ENCODE data around the gene ATF7IP2.

The ATF7IP2 gene

DNA sequence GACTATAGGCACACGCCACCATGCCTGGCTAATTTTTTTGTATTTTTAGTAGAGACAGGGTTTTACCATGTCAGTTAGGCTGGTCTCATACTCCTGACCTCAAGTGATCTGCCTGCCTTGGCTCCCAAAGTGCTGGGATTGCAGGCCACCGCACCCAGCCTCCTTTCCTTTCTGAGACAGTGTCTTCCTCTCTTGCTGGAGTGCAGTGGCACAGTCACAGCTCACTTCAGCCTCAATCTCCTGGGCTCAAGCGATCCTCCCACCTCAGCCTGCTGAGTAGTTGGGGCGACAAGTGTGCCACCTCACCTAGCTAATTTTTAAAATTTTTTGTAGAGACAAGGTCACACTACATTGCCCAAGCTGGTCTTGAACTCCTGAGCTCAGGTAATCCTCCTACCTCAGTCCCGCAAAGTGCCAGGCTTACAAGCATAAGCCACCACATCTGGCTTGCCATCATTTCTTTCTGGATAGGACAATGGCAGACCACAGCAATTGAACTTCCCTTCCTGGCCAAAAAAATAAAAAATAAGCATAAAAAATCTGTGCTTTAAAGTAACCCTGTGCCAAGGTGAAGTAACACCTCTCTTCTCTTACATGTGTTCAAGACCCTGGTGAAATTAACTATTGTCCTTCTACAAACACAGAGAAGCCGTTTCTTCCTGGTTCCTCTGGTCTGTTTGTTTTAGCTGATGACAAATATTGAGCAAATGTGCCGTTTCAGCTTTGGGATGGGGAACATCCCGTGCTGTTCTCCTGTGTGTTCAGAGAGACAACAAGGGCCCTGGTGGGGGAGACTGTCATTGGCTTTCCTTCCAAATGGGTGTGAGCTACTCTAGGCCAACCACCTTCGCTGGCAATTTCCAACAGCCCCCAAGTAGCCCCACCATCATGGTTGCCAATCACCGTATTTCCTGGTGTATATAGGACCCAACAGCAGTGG lies 134.3 kb downstream of the ATF7IP2 start:
- TF ChIP-seq, protein P1, sequence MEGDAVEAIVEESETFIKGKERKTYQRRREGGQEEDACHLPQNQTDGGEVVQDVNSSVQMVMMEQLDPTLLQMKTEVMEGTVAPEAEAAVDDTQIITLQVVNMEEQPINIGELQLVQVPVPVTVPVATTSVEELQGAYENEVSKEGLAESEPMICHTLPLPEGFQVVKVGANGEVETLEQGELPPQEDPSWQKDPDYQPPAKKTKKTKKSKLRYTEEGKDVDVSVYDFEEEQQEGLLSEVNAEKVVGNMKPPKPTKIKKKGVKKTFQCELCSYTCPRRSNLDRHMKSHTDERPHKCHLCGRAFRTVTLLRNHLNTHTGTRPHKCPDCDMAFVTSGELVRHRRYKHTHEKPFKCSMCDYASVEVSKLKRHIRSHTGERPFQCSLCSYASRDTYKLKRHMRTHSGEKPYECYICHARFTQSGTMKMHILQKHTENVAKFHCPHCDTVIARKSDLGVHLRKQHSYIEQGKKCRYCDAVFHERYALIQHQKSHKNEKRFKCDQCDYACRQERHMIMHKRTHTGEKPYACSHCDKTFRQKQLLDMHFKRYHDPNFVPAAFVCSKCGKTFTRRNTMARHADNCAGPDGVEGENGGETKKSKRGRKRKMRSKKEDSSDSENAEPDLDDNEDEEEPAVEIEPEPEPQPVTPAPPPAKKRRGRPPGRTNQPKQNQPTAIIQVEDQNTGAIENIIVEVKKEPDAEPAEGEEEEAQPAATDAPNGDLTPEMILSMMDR (IDR thresholded peaks at IDR 0.05; ENCODE audit: extremely low read depth, missing control alignments) = no peak
- no peak for DNase-seq (ENCODE audit: low spot score)

DNA sequence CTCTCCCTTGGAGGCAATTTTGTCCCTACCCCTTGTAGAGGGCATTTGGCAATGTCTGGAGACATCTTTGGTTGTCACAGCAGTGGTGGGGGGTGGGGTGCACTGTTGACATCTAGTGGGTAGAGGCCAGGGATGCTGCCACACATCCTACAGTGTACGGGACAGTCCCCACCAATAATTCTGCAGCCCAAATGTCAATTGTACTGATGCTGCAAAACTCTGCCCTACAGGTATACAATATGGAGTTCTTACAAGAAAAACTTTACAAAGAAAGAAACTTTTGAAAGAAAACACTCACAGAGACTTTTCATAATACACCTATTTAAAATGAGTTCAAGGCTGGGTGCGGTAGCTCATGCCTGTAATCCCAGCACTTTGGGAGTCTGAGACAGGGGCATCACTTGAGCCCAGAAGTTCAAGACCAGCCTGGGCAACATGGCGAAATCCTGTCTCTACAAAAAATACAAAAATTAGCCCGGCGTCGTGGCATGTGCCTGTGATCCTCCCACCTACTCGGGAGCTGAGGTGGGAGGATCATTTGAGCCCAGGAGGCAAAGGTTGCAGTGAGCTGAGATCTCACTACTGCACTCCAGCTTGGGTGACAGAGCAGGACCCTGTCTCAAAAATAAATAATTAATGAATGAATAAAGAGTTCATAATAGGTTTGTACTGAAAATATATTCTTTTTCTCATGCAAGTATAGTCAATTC lies 135.2 kb downstream of the ATF7IP2 start:
- TF ChIP-seq, protein P1 (IDR thresholded peaks at IDR 0.05; ENCODE audit: extremely low read depth, missing control alignments) = no peak
- DNase-seq (ENCODE audit: low spot score) = no peak

DNA sequence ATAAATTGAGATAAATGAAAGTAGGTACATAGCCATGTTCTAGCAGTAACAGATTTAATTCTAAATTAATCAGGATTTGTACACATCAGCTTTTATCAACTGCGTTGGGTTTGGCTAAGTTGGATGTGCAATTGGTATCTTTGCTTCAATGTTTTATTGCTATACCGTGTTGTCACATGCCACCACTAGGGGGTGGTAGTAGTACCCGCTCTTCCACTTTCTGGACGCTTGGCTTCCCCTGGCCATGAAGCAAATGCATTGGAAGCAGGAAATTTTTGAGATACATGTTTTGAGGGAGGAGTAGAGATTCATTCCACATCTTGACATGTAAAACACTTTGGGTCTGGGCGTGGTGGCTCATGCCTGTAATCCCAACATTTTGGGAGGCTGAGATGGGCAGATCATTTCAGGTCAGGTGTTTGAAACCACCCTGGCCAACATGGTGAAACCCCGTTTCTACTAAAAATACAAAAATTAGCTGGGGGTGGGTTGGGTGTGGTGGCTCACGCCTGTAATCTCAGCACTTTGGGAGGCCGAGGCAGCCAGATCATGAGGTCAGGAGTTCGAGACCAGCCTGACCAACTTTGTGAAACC lies 135.9 kb downstream of the ATF7IP2 start:
- DNase-seq (ENCODE audit: low spot score) = peak; percentile 63
- TF ChIP-seq, protein P1 (IDR thresholded peaks at IDR 0.05; ENCODE audit: extremely low read depth, missing control alignments) = peak; percentile 57

DNA sequence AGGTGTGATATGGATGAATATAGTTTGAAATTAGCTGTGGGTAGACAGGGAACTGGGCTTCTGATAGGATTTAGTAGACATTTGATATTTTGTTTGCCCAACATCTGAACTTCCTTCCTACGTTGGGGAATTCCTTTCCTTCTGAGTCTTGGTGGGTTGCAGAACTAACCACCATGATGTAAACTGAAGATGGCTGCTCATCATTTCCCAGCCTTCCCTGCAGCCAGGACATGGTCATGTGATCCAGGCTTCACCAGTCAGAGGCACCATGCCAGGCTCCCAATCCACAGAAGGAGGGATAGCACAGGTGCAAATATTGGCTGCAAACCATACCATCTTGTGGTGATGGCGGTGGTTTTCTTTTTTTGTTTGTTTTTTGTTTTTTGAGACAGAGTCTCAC lies 137.1 kb downstream of the ATF7IP2 start:
- TF ChIP-seq, protein P1 (IDR thresholded peaks at IDR 0.05; ENCODE audit: extremely low read depth, missing control alignments) = no peak
- DNase-seq (ENCODE audit: low spot score) = no peak

DNA sequence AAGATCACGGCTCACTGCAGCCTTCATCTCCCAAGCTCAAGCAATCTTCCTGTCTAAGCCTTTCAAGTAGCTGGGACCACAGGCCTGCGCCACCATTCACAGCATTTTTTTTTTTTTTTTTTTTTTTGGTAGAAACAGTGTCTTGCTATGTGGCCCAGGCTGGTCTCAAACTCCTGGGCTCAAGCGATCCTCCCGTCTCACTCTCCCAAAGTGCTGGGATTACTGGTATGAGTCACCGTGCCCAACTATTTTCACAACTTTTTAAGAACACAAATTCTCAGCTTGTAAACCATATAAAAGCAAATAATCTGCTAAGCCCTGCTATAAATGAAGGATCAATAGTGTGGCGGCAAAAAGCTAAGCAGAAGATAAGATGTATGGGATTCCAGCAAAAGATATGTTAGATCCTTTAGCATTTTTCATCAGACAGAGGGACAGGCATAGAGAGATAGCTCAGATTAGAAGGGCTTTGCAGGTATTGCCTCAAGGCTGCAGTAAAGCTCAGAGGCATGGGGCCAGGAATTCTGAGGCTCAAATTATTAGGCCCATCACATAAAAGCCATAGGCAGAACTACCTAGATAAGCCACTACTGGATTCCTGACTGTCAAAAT lies 139.5 kb downstream of the ATF7IP2 start:
- DNase-seq (ENCODE audit: low spot score) = no peak
- TF ChIP-seq, protein P1 (IDR thresholded peaks at IDR 0.05; ENCODE audit: extremely low read depth, missing control alignments) = no peak

DNA sequence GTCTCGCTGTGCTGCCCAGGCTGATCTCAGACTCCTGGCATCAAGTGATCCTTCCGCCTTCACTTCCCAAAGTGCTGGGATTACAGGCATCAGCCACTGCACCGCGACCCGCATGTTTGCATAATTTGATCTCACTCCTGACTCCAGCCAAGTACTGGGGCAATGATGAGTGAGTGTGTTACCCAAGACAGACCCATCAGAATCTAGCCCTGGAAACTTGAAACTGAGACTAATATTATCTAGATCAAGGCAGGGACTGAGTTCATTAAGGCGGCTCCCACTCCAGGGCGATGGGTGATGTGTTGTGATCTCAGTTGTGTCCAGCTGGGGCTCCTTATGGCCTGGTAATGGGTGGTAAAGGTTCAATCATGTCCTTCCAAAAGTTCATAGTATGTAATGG lies 141.1 kb downstream of the ATF7IP2 start:
- DNase-seq (ENCODE audit: low spot score) = no peak
- TF ChIP-seq, protein P1 (IDR thresholded peaks at IDR 0.05; ENCODE audit: extremely low read depth, missing control alignments) = no peak

Measured in GM20000 (cell line).